Neural crest cell (in vitro differentiated cells): ENCODE results near the gene LRTM2. TPM values are rescaled to one million over a fixed set of nuclear protein-coding genes. Genes with fewer than 3 reads are reported as not detected.
A peak's percentile ranks its signal among the peaks of the same experiment; 100 is the strongest.

Experiments used
- DNase-seq: peaks from one replicate; pipeline ENCODE4 v3.0.0; 2021; ENCODE audit warnings: low read depth, mixed read lengths, low spot score
- H3K27ac Mint-ChIP-seq: one replicate; pipeline ENCODE4 v1.8.0; 2021; ENCODE audit warnings: mild to moderate bottlenecking, mixed read lengths; ENCODE audit not compliant: unreplicated experiment
- H3K27me3 Mint-ChIP-seq: 2 replicates; pipeline ENCODE4 v1.8.0; 2021; ENCODE audit warnings: low read depth, mild to moderate bottlenecking, mixed read lengths
- H3K36me3 Mint-ChIP-seq: 2 replicates; pipeline ENCODE4 v1.8.0; 2021; ENCODE audit warnings: low read depth, mild to moderate bottlenecking, mixed read lengths
- H3K4me1 Mint-ChIP-seq: 2 replicates; pipeline ENCODE4 v1.8.0; 2021; ENCODE audit warnings: mixed read lengths
- H3K4me3 Mint-ChIP-seq: one replicate; pipeline ENCODE4 v1.8.0; 2021; ENCODE audit warnings: mild to moderate bottlenecking, mixed read lengths
- H3K9me3 Mint-ChIP-seq: 2 replicates; pipeline ENCODE4 v1.8.0; 2021; ENCODE audit warnings: mixed read lengths
- total RNA-seq: library from RNA; stranded (reverse); gene quantifications from 2 replicates; pipeline ENCODE4 v1.2.1, GENCODE V29; 2021
- TF ChIP-seq, protein P1 (sequence below): fragments of 200-600 bp; sonication (generic); conservative IDR thresholded peaks from 2 replicates; pipeline ENCODE4 v1.5.0; 2021; ENCODE audit warnings: antibody characterized with exemption, mild to moderate bottlenecking

The LRTM2 gene
- total RNA-seq, 1 donor from 2014 or later: 0.19 TPM

DNA sequence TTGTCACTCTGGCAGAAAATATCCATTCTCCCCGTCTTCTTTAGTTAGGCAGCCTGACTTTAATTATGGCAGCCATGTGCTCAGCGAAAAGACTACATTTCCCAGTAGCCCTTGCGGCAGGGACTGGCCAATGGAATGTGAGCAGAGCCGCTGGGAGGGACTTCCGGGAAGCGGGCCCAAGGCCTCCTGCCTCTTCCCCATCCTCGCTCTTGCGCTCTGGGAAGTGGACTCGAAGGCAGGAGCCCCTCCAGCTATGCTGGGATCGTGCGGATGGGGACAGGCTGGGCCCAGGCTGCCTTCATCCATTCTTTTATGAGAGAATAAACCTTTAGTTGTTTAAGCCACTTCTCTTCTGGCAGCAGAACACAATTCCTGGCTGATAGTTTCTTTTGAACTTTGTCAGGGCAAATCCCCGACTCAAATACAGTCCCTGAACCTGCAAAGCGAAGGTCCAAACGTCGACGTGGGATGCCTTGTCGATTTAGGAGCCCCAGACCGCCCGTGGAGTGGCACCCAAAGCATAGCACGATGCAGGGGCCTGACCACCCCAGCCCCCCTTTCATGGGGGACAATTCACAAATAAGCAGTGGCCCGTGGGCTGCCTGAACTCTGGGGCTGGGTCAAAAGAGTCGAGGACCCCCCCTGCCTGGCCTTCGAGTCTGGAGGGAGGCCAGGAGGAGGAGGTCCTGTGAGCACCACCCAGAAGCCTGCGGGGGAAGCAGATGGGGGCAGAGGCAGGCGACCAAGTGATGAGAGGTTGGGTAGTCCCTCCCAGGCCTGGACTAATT lies 15.6 kb upstream of the LRTM2 start:
- no peaks in the 10 kb centered on the region for H3K36me3 Mint-ChIP-seq
- TF ChIP-seq, protein P1, sequence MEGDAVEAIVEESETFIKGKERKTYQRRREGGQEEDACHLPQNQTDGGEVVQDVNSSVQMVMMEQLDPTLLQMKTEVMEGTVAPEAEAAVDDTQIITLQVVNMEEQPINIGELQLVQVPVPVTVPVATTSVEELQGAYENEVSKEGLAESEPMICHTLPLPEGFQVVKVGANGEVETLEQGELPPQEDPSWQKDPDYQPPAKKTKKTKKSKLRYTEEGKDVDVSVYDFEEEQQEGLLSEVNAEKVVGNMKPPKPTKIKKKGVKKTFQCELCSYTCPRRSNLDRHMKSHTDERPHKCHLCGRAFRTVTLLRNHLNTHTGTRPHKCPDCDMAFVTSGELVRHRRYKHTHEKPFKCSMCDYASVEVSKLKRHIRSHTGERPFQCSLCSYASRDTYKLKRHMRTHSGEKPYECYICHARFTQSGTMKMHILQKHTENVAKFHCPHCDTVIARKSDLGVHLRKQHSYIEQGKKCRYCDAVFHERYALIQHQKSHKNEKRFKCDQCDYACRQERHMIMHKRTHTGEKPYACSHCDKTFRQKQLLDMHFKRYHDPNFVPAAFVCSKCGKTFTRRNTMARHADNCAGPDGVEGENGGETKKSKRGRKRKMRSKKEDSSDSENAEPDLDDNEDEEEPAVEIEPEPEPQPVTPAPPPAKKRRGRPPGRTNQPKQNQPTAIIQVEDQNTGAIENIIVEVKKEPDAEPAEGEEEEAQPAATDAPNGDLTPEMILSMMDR: no peak
- H3K27me3 Mint-ChIP-seq: no peaks in the 10 kb centered on the region
- no peak overlapping the region for H3K4me3 Mint-ChIP-seq
- H3K9me3 Mint-ChIP-seq: no peaks in the 10 kb centered on the region
- H3K27ac Mint-ChIP-seq: peak overlapping the region; percentile 69
- peaks cover 11% of the 10 kb centered on the region for H3K4me1 Mint-ChIP-seq
- peak; percentile 80 for DNase-seq

DNA sequence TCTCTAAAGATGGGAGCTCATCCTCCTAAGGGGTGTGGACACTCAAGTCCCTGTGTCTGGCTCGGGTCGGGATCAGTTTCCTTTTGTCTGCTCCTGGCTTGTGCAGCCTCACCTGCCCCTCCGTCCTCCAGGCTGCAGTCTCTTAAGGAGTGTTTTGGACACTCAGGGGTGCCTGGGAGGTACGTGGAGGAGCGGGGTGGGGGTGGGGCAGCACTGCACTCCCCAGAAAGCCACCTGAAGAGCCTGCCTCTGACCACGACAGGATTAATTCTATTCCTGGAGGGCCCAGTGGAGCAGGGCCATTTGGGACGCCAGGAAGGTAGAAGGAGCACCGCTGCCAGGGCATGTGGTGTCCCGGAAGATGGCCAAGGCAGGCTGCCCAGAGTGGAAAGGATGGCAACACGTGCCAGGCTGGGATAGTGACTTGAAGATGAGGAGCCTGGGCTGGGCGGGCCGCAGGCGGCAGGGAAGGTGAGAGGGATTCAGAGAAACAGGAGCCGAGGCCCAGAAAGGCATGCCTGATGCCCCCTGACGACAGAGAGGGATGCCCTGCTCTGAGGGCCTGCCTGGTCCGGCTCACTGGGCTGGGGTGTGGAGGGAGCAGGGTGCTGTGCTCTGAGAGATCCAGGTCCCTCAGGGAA lies 14.8 kb upstream of the LRTM2 start:
- H3K9me3 Mint-ChIP-seq: no peaks in the 10 kb centered on the region
- no peak overlapping the region for H3K4me3 Mint-ChIP-seq
- H3K36me3 Mint-ChIP-seq: no peaks in the 10 kb centered on the region
- DNase-seq: no peak
- no peaks in the 10 kb centered on the region for H3K27me3 Mint-ChIP-seq
- peaks cover 18% of the 10 kb centered on the region for H3K4me1 Mint-ChIP-seq
- H3K27ac Mint-ChIP-seq: no peak overlapping the region
- TF ChIP-seq, protein P1: no peak

DNA sequence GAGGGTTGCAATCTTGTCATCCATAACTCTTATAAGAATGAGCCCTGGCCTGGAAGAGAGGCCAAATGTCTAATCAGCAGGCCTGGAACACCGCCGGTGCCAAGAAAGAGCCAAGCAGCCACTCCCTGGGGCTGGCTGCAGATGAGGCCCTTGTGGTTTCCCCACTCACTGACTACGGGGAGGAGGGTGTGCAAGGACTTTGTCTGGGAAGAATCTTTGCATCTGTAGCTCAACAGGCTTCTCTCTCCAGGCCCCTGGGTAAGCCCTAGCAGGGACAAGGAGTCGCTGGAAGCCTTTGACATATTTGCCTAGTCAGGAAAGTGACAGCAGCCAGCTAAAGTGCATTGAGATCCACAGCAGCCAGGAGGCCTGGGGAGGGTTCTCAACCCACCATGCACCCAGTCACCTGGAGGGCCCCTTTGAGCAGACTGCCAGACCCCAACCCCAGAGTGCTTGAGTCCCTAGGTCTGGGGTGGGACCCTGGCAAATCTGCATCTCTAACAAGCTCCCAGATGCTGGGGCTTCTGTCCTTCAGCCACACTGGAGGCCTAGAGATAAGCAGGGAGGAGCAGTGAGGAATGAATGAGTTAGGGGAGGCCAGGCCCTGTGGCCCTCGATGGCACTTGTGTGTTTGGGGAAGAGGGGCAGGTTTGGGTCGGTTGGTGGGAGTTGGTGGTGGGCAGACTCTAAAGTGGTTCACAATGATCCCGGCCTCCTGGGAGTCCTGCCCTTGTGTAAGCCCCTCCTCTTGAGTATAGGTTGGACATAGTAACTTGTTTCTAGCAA lies 13.9 kb upstream of the LRTM2 start:
- DNase-seq: no peak
- no peaks in the 10 kb centered on the region for H3K9me3 Mint-ChIP-seq
- no peaks in the 10 kb centered on the region for H3K27me3 Mint-ChIP-seq
- H3K4me3 Mint-ChIP-seq: no peak overlapping the region
- TF ChIP-seq, protein P1: no peak
- H3K36me3 Mint-ChIP-seq: no peaks in the 10 kb centered on the region
- peaks cover 21% of the 10 kb centered on the region for H3K4me1 Mint-ChIP-seq
- H3K27ac Mint-ChIP-seq: no peak overlapping the region

DNA sequence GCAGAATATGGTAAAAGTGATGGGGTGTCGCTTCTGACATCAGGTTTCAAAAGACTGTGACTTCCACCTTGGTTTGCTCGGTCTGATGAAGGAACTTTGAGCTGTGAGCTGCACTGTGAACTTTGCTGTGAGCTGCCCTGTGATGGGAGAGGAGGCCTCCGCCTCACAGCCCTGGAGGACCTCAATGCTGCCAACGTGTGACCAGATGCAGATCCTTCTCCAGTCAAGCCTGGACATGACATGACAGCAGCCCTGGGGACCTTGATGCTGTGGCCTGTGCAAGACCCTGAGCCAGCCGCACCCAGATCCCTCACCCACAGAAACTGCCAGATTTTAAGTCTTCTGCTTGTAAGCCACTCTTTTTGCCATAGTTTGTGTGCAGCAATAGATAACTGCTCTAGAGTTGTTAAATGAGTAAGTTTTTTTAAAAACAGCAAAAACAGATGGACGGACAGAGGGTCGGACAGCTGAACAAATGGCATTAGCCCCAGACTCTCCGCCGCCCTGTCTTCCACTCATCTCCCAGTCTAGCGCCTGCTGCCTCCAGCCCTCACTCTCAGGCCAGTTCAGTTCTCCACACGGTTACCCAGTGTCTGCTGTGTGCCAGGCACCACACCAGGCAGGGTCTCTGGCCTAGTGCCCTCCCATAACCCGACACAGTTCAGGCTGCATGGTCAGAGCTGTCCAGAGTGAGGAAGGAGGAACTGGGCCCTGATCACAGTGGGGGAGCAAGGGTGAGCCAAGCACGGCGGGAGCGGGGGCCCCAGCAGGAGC lies 13.1 kb upstream of the LRTM2 start:
- DNase-seq: no peak
- Mint-ChIP-seq H3K4me3 (no peak overlapping the region), H3K27ac (peak overlapping the region; percentile 69), H3K9me3 (no peaks in the 10 kb centered on the region), H3K27me3 (no peaks in the 10 kb centered on the region), H3K36me3 (no peaks in the 10 kb centered on the region), H3K4me1 (peaks cover 22% of the 10 kb centered on the region)
- TF ChIP-seq, protein P1: no peak
